Epithelial cell of esophagus (primary cell): Measurements from ENCODE around the gene DHDDS.

Experiments
- DNase-seq: peaks from one replicate; pipeline ENCODE4 v3.0.0; 2010; ENCODE audit warnings: low read depth
- H3K4me3 ChIP-seq: 2 replicates; pipeline ENCODE4 v1.5.1; 2011; ENCODE audit warnings: mild to moderate bottlenecking, low read length, control low read depth
- CTCF ChIP-seq: IDR thresholded peaks from 2 replicates; pipeline ENCODE4 v1.5.1; 2011; ENCODE audit warnings: low read depth, mild to moderate bottlenecking, low read length, control low read depth, inconsistent platforms; ENCODE audit not compliant: insufficient read depth; ENCODE audit errors: missing control alignments

The DHDDS gene

GRCh38 chr1:26470878-26471497 is 38.9 kb downstream of the DHDDS start:
- peak overlapping the region; percentile 76 for H3K4me3 ChIP-seq
- no peak for TF ChIP-seq CTCF
- DNase-seq: peak; percentile 71

GRCh38 chr1:26471498-26472319 is 39.6 kb downstream of the DHDDS start:
- peak; percentile 59 for DNase-seq
- no peak for TF ChIP-seq CTCF
- H3K4me3 ChIP-seq: peak overlapping the region; percentile 76

- H3K4me3 ChIP-seq: peak within 1 kb of the TSS; percentile 76
- TF ChIP-seq CTCF: no peak
- DNase-seq: peak; percentile 77
These were observed 40.3 kb downstream of the DHDDS start, which contains the start of gene HMGN2 for GRCh38 chr1:26472320-26472900. Gene HMGN2 (plus strand): TSS chr1:26472440. CDS start chr1:26472613, 173 bp downstream.

- peak overlapping the region; percentile 76 for H3K4me3 ChIP-seq
- TF ChIP-seq CTCF: no peak
- peak; percentile 93 for DNase-seq
These were observed 41.1 kb downstream of the DHDDS start for GRCh38 chr1:26472901-26473845.

GRCh38 chr1:26474818-26475217 is 42.7 kb downstream of the DHDDS start:
- DNase-seq: no peak
- no peak overlapping the region for H3K4me3 ChIP-seq
- TF ChIP-seq CTCF: no peak

- H3K4me3 ChIP-seq: no peak overlapping the region
- TF ChIP-seq CTCF: no peak
- no peak for DNase-seq
These were observed 43.9 kb downstream of the DHDDS start for GRCh38 chr1:26475989-26476388.
